ENCODE results near the gene FGD1.

DNA sequence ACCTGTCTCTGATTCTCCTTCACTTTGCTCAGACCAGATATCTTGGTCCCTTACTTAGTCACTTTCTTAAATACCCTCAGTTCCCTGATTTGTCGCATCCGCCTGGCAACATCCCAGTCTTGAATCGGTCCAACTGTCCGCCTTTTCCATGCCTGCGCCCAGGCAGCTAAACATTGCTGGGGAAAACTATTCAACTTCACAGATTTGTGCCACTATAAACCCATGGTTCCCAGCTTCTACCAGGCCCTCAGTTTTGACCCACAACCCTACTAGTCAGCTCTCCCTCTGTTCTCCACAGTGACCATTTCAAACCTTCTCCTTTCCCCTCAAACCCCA lies 451 bp upstream of the FGD1 start:
- TF ChIP-seq, protein P1, sequence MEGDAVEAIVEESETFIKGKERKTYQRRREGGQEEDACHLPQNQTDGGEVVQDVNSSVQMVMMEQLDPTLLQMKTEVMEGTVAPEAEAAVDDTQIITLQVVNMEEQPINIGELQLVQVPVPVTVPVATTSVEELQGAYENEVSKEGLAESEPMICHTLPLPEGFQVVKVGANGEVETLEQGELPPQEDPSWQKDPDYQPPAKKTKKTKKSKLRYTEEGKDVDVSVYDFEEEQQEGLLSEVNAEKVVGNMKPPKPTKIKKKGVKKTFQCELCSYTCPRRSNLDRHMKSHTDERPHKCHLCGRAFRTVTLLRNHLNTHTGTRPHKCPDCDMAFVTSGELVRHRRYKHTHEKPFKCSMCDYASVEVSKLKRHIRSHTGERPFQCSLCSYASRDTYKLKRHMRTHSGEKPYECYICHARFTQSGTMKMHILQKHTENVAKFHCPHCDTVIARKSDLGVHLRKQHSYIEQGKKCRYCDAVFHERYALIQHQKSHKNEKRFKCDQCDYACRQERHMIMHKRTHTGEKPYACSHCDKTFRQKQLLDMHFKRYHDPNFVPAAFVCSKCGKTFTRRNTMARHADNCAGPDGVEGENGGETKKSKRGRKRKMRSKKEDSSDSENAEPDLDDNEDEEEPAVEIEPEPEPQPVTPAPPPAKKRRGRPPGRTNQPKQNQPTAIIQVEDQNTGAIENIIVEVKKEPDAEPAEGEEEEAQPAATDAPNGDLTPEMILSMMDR (IDR thresholded peaks at IDR 0.05), result no peak
- TF ChIP-seq POLR2AphosphoS5 (IDR thresholded peaks at IDR 0.05; ENCODE audit: insufficient read depth in 1 of 2, low read depth in 1 of 2) (no peak), POLR2A (IDR thresholded peaks at IDR 0.05) (no peak)

Data from vagina (tissue), 2 donors.